H9 (cell line): ENCODE results near the gene MAP6. TPM values are rescaled to one million over a fixed set of nuclear protein-coding genes. Genes with fewer than 3 reads are reported as not detected.

Source experiments
- DNase-seq: peaks from one replicate; pipeline ENCODE4 v3.0.0-alpha.2; 2017
- H2AFZ ChIP-seq: one replicate; pipeline ENCODE4 v1.6.1; 2013; ENCODE audit warnings: mild to moderate bottlenecking, low read length, control low read depth, moderate library complexity
- H2AK5ac ChIP-seq: 2 replicates; pipeline ENCODE4 v1.6.1; 2013; ENCODE audit warnings: low read length, control low read depth, mixed read lengths; ENCODE audit not compliant: insufficient read length
- H2BK120ac ChIP-seq: one replicate; pipeline ENCODE4 v1.6.1; 2013; ENCODE audit warnings: low read depth, mild to moderate bottlenecking, low read length, control low read depth, inconsistent platforms; ENCODE audit not compliant: poor library complexity, severe bottlenecking
- H2BK12ac ChIP-seq: 2 replicates; pipeline ENCODE4 v1.6.1; 2013; ENCODE audit warnings: low read length, control low read depth, mixed read lengths, low read depth; ENCODE audit not compliant: insufficient read length
- H2BK15ac ChIP-seq: 2 replicates; pipeline ENCODE4 v1.6.1; 2013; ENCODE audit warnings: low read depth, low read length, control low read depth
- H2BK20ac ChIP-seq: one replicate; pipeline ENCODE4 v1.6.1; 2013; ENCODE audit warnings: low read depth, mild to moderate bottlenecking, low read length, control low read depth, inconsistent platforms; ENCODE audit not compliant: poor library complexity, severe bottlenecking
- H2BK5ac ChIP-seq: 2 replicates; pipeline ENCODE4 v1.6.1; 2013; ENCODE audit warnings: low read length, control low read depth, mixed read lengths; ENCODE audit not compliant: insufficient read length
- H3K14ac ChIP-seq: 2 replicates; pipeline ENCODE4 v1.6.1; 2013; ENCODE audit warnings: low read length, control low read depth; ENCODE audit not compliant: insufficient read depth
- H3K18ac ChIP-seq: 2 replicates; pipeline ENCODE4 v1.6.1; 2013; ENCODE audit warnings: low read depth, mild to moderate bottlenecking, mixed read lengths, low read length, control low read depth; ENCODE audit not compliant: insufficient read length
- H3K23ac ChIP-seq: 2 replicates; pipeline ENCODE4 v1.6.1; 2013; ENCODE audit warnings: low read length, control low read depth, mixed read lengths, low read depth; ENCODE audit not compliant: insufficient read length
- H3K23me2 ChIP-seq: 2 replicates; pipeline ENCODE4 v1.6.1; 2013; ENCODE audit warnings: low read depth, mild to moderate bottlenecking, mixed read lengths, low read length, control low read depth; ENCODE audit not compliant: insufficient read length, poor library complexity, severe bottlenecking
- H3K27ac ChIP-seq: 2 replicates; pipeline ENCODE4 v1.5.1; 2013; ENCODE audit warnings: low read length, control low read depth, mixed read lengths, low read depth; ENCODE audit not compliant: insufficient read length
- H3K27me3 ChIP-seq: 2 replicates; pipeline ENCODE4 v1.6.1; 2013; ENCODE audit warnings: low read length, control low read depth, inconsistent platforms; ENCODE audit not compliant: insufficient read depth
- H3K4ac ChIP-seq: 2 replicates; pipeline ENCODE4 v1.6.1; 2013; ENCODE audit warnings: low read depth, mild to moderate bottlenecking, control low read depth, inconsistent platforms, low read length, moderate library complexity
- H3K4me1 ChIP-seq: 2 replicates; pipeline ENCODE4 v1.6.1; 2013; ENCODE audit warnings: low read length, control low read depth, inconsistent platforms; ENCODE audit not compliant: insufficient read depth
- H3K4me2 ChIP-seq: 2 replicates; pipeline ENCODE4 v1.6.1; 2013; ENCODE audit warnings: low read length, control low read depth, mixed read lengths; ENCODE audit not compliant: insufficient read length, insufficient read depth
- H3K56ac ChIP-seq: 2 replicates; pipeline ENCODE4 v1.6.1; 2013; ENCODE audit warnings: low read depth, mild to moderate bottlenecking, mixed read lengths, low read length, control low read depth; ENCODE audit not compliant: insufficient read length
- H3K79me1 ChIP-seq: 2 replicates; pipeline ENCODE4 v1.6.1; 2013; ENCODE audit warnings: low read depth, mild to moderate bottlenecking, moderate library complexity, low read length, control low read depth, inconsistent platforms; ENCODE audit not compliant: insufficient read depth, poor library complexity, severe bottlenecking
- H3K79me2 ChIP-seq: 2 replicates; pipeline ENCODE4 v1.6.1; 2013; ENCODE audit warnings: low read length, control low read depth, inconsistent platforms; ENCODE audit not compliant: insufficient read depth
- H3K9ac ChIP-seq: 2 replicates; pipeline ENCODE4 v1.6.1; 2013; ENCODE audit warnings: low read length, control low read depth, mixed read lengths; ENCODE audit not compliant: insufficient read length; ENCODE audit errors: extremely low read depth
- H3K9me3 ChIP-seq: one replicate; pipeline ENCODE4 v1.6.1; 2013; ENCODE audit warnings: low read depth, low read length, inconsistent platforms; ENCODE audit not compliant: control insufficient read depth
- H3T11ph ChIP-seq: one replicate; pipeline ENCODE4 v1.6.1; 2013; ENCODE audit warnings: mild to moderate bottlenecking, low read length, control low read depth, inconsistent platforms
- H4K20me1 ChIP-seq: one replicate; pipeline ENCODE4 v1.6.1; 2013; ENCODE audit not compliant: control insufficient read depth, insufficient read length, insufficient read depth
- H4K5ac ChIP-seq: 2 replicates; pipeline ENCODE4 v1.6.1; 2013; ENCODE audit warnings: low read depth, mild to moderate bottlenecking, mixed read lengths, low read length, control low read depth; ENCODE audit not compliant: insufficient read length
- H4K8ac ChIP-seq: replicated peaks from 2 replicates; pipeline ENCODE4 v1.6.1; 2013; ENCODE audit warnings: low read length, control low read depth, mixed read lengths, low read depth; ENCODE audit not compliant: insufficient read length
- H4K91ac ChIP-seq: 2 replicates; pipeline ENCODE4 v1.6.1; 2013; ENCODE audit warnings: low read depth, mild to moderate bottlenecking, moderate library complexity, mixed read lengths, low read length, control low read depth; ENCODE audit not compliant: insufficient read length
- H3K27ac Mint-ChIP-seq, 3 experiments: 2 replicates in 2 of 3; 3 replicates in 1 of 3; pipeline ENCODE4 v1.8.0; 2020 to 2021; ENCODE audit warnings: mixed read lengths in 3 of 3, mild to moderate bottlenecking in 1 of 3, moderate library complexity in 1 of 3
- H3K27me3 Mint-ChIP-seq: 2 replicates; pipeline ENCODE4 v1.8.0; 2021; ENCODE audit warnings: low read depth, mild to moderate bottlenecking, moderate library complexity, mixed read lengths
- H3K36me3 Mint-ChIP-seq, 3 experiments: 2 replicates in 2 of 3; 3 replicates in 1 of 3; pipeline ENCODE4 v1.8.0; 2020 to 2021; ENCODE audit warnings: low read depth in 3 of 3, mixed read lengths in 3 of 3; ENCODE audit not compliant: insufficient read depth in 1 of 3
- H3K4me1 Mint-ChIP-seq, 2 experiments: 2 replicates each; pipeline ENCODE4 v1.8.0; 2020; ENCODE audit warnings: mixed read lengths in 2 of 2
- H3K4me3 Mint-ChIP-seq, 2 experiments: 2 replicates in 1 of 2; 3 replicates in 1 of 2; pipeline ENCODE4 v1.8.0; 2020 to 2021; ENCODE audit warnings: mild to moderate bottlenecking in 2 of 2, mixed read lengths in 2 of 2, moderate library complexity in 1 of 2
- H3K9me3 Mint-ChIP-seq, 2 experiments: 2 replicates in 1 of 2; 3 replicates in 1 of 2; pipeline ENCODE4 v1.8.0; 2020; ENCODE audit warnings: mild to moderate bottlenecking in 2 of 2, mixed read lengths in 2 of 2, moderate library complexity in 1 of 2
- CTCF ChIP-seq: fragments of 200-600 bp; sonication (generic); conservative IDR thresholded peaks from 3 replicates; pipeline ENCODE4 v1.8.0; 2021; ENCODE audit warnings: antibody characterized with exemption, mild to moderate bottlenecking
- WGBS: extraction: QIAGEN DNeasy Blood & Tissue Kit; methylation state at CpG from one replicate; pipeline ENCODE4 v1.1.7; 2013; ENCODE audit warnings: missing lambda C conversion rate, low lambda C conversion rate, mixed read lengths; ENCODE audit not compliant: insufficient read length; ENCODE audit errors: extremely low coverage; 5-methylcytosine and 5-hydroxymethylcytosine counted together
- total RNA-seq: library from RNA; stranded (reverse); gene quantifications from 2 replicates; pipeline ENCODE4 v1.2.1, GENCODE V29; 2021

MAP6 gene
- total RNA-seq, 1 experiment from 2014 or later, result 0.77 TPM

- Histone ChIP-seq H3K4me1 (peaks cover 14% of the 10 kb centered on the region), H2AFZ (no peak overlapping the region), H3K4ac (peak overlapping the region; percentile 96), H3K79me1 (peaks cover 3% of the 10 kb centered on the region), H3K14ac (peak overlapping the region; percentile 37), H2AK5ac (no peak overlapping the region), H2BK20ac (no peak overlapping the region), H2BK5ac (no peak overlapping the region), H2BK12ac (no peak overlapping the region), H3K23me2 (peaks cover 19% of the 10 kb centered on the region), H3K27me3 (no peaks in the 10 kb centered on the region), H3K18ac (peak overlapping the region; percentile 93), H3K9me3 (no peaks in the 10 kb centered on the region), H4K20me1 (no peaks in the 10 kb centered on the region), H4K91ac (peak overlapping the region; percentile 25), H2BK120ac (no peak overlapping the region), H3K56ac (no peak overlapping the region), H2BK15ac (no peak overlapping the region), H4K5ac (no peak overlapping the region), H4K8ac (no peak overlapping the region), H3K9ac (peak overlapping the region; percentile 67), H3K27ac (peak overlapping the region; percentile 72), H3T11ph (no peak overlapping the region), H3K23ac (no peak overlapping the region), H3K4me2 (peak overlapping the region; percentile 85), H3K79me2 (peaks cover 32% of the 10 kb centered on the region; the same call in 1 of the 2 replicates)
- Mint-ChIP-seq H3K27ac (peak overlapping the region; percentile 99 to 100 (median 99)), H3K4me1 (peaks cover 38 to 55% of the 10 kb centered on the region in 2 experiments), H3K36me3 (peaks cover 29 to 47% (median 38%) of the 10 kb centered on the region in 3 experiments), H3K27me3 (no peaks in the 10 kb centered on the region), H3K9me3 (no peaks in the 10 kb centered on the region), H3K4me3 (peak overlapping the region; percentile 96)
- TF ChIP-seq CTCF, result peak; percentile 70
- no CpG with 5 or more reads among the region's 9 CpGs for WGBS
- peak; percentile 94 for DNase-seq
Observed at GRCh38 chr11:75563978-75564552, 104.8 kb downstream of the MAP6 start.
